HG03175 (cell line): ENCODE measurements around the gene MAP3K20.
"Not testable (repeated sequence)": the region's sequence is repeated elsewhere in the genome, so short reads cannot be mapped to it uniquely, and the experiment has no call there.

ENCODE experiments used
- ATAC-seq: cut with Tn5 transposase; IDR thresholded peaks from one replicate; pipeline ENCODE4 v1.9.1; 2021; ENCODE audit warnings: mild to moderate bottlenecking, moderate library complexity; ENCODE audit not compliant: unreplicated experiment

Gene MAP3K20

DNA sequence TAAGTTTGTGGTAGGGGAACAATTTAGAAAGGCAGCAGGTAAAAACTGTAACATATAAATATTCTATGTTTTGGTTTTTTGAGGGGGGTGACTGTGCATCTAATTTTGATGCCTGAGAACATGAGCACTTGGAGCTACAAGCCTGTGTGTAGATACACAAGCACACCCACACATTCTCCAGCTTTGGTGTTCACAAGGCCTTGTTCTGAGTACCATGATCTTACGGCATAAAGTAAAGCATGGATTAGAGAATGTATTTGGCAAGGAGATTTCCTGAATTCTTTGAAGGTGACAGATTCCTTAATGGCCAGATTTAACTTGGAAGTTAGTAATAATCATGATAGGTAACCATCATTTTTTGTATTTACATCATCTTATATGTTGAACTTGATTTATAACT is 42.7 kb downstream of the MAP3K20 start:
- no peak for ATAC-seq

DNA sequence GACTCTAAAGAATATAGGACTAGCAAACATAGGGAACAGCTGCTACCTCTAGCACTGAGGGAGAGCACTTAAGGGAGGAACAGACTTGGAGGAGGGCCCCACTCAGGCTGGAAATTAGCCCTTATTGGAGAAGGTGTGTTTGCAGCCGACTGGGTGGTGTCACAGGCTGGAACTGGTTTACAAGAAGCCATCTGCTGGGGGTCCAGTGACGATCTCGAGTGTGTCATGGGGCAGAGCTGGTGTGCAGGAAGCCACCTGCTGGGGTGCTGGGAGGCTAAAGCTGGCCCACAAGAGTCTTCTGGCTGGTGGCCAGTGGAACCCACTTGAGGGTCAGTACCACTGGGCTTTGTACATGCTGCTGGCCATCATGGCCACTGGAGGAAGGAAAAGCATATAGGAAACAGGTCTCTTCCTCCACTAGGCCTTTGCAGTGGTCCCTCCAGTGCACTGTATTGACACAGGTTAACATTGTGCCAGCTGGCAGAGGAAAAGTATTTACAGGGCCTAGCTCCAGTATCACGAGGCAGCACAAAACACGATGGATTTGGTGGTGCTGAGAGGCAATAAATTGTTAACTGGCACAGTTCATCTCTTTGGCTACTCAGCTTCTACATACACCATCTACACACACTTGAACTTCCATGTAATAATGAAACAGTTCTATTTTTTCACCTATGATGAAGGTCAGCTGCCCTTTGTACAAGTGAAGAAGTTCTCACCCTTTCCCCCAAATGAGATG is 43.6 kb downstream of the MAP3K20 start:
- ATAC-seq = no peak

DNA sequence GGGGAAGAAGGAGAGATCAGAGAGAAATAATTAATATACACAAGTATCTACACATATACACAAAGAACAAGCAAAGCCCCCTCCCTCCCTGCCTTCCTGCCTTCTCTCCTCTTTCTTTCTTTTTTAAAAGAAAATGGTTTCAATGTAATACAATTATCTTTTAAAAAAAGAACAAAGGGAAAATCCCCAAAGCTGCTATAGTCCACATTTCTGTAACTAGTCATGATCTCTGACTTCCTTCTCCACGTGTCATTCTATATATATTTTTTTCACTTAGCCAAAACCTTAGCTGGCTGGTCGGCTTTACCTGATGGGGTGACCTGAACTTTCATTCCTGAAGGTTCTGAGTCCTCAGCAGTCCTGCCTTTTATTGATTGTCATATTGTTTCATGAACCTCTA is 44.3 kb downstream of the MAP3K20 start:
- ATAC-seq = no peak

DNA sequence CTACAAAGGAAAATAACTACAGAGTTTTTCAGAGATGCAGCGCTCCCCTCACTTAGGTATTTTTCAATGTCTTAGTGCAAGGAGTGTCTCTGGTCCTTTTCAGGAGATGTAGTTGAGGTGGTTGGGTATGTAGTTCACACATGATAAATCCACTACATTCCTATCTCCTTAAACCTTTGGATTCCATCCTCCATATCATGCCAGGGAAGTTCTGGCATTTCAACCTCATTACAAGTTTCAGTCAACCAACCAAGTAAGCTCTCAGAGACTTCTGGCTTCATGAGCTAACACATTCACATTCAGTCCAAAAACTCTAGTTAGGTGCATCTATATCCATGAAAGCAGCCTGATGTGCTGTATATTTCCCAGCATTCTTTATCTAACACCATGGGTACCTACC is 47.3 kb downstream of the MAP3K20 start:
- ATAC-seq = no peak

DNA sequence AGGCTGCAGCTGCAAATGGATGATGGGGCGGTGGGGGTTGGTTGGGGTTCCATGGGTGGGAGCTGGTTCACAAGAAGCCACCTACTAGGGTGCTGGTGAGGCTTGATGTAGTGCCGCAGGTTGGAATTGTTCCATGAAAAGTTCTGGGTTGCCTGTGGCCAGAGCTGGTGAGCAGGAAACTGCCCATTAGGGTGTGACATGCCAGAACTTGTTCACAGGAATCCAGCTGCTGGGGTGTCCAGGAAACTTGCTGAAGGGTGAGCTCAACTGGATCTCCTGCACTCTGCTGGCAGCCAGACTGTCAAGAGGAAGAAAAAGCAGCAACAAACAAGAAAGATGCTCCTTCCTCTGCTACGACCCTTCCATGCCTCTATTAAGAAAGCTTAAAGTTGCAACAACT is 48.8 kb downstream of the MAP3K20 start:
- ATAC-seq = no peak

DNA sequence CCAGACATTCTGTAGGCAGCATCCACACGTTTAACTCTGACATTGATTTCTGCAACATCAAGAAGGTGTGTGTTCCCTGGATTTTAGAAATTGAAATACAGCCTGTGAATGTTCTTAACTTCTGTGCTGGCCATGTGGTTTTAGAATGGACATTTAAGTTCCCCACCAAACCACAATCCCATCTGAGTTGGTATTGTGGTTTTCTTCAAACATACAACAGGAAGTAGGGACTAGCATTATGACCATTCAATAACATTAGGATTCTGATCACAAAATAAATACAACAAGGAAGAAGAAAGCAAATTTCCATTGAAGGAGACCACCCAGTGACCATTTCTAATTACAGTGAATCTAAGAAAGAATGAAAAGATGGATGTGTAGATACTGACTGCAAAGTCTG is 51.2 kb downstream of the MAP3K20 start:
- ATAC-seq = no peak

DNA sequence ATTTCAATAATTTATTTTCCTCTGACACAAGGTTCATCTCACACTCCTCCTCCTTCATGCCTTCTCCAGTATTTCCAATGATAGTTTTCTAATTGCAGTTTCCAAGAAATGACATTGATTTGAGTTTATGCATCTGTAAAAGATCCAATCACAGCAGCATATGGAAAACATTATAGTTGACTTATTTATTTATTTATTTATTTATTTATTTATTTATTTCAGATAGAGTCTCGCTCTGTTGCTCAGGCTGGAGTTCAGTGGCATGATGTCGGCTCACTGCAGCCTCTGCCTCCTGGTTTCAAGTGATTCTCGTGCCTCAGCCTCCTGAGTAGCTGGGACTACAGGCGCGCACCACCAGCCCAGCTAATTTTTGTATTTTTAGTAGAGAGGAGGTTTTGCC is 52.5 kb downstream of the MAP3K20 start:
- not testable (repeated sequence) for ATAC-seq

DNA sequence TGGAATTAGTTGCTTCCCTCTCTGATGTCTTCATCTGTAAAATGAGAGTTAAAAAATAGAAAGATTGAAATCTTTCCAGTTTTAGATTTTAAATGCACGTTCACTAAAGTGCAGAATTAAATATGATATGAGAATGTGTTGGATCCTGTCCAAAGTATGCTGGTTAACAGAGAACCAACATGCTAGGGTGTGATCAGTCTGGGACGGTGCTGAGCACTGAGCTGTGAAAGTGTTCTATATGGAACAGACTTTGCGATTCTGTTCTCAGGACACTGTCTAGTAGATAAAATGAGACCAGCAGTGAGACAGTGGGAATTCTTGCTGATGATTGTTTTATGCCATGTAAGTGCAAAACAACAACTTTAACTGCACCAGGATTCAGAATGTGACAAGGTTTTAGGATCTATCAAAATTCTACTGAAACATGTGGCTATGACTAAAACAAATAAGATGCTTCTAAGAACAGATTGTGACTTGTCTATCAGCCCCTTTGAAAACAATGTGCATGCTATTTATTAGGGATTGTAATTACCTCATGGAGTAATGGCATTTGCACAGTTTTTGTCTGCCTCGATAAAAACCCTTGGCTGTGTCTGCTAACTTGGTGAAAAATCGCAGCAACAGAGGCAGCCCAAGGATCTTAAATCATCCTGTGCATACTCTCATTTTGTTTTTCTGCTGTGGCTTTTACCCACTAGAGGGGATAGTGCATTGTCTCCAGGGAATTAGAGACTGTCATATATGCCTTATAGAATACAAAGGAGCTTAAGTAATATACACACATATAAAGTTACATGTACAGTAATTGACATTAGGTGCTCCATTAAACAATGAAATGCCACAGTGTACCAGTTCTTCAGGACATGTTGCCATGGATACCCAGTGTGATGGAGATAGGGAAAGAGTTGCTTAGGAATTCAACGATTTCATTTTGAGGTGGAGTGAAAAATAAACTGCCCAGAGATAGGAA is 55.1 kb downstream of the MAP3K20 start:
- ATAC-seq = peak; percentile 56

DNA sequence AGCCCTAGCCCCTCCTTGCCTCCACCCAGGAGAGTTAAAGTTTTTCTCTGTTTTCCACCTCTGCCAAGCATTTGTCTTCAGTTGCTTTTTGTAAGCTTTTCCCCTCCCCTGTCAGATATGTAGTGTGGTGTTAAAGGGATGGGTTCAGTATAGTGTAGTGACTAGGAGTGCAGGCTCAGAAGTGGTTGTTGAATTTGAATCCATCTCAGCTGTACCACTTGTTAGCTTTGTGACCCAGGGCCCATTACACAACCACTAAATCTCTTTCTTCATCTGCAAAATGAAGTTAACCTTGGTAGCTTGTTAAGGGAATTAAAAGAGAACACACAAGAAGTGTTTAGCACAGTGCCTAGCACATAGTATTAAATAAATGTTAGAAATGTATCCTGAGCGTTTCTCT is 56.9 kb downstream of the MAP3K20 start:
- ATAC-seq = no peak

DNA sequence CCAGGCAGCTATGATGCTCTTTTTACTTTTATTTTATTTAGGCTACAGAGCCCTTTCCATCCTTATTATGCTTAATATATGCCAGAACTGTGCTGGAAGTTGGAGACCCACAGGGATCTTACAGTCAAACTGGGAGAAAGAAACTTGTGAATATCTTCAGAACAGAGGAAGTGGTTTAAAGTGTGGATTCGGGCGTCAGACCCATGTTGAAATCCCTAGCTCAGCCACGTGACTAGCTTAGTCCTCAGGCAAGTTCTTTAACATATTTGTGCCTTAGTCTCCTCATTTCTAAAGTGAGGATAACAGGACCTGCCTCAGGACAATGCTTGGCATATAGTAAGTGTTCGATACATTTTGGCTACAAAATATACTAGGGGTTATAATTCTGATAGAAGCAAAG is 59.1 kb downstream of the MAP3K20 start:
- no peak for ATAC-seq

DNA sequence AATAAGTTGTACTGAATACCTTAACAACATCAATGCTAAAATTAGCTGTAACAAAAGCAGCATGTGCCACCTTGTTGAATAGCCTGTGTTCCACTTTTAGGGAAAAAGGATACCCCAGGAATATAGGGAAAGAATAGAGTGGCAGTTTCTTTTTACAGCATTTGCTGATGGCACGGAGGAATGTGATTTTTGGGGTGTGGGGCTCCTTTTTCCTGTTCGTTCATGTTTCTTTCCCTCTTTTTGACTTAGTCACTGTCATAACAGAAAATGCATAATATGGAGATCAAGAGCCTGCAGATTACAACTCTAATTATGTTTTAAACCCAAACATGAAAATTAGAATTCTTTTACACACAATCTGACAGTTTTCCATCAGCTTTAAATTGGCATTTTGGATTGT is 60.4 kb downstream of the MAP3K20 start:
- ATAC-seq = no peak

DNA sequence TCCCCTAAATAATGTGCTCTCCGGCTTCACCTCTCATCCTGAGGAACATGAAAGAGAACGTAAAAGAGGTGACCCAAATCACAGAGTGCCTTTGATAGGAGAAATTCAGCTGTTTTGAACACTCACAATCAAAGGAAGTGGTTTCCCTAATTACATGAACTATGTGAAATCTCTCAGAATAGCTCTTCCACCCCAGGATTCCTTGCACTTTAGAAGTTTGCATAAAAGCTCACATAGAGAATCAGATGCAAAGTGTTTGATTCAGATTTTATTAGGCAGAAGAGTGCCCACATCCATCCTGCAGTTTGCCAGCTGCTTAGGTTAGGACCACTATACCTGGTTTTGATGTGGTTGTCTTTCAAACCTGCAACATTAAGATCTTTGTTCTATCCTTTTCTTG is 61.0 kb downstream of the MAP3K20 start:
- no peak for ATAC-seq

DNA sequence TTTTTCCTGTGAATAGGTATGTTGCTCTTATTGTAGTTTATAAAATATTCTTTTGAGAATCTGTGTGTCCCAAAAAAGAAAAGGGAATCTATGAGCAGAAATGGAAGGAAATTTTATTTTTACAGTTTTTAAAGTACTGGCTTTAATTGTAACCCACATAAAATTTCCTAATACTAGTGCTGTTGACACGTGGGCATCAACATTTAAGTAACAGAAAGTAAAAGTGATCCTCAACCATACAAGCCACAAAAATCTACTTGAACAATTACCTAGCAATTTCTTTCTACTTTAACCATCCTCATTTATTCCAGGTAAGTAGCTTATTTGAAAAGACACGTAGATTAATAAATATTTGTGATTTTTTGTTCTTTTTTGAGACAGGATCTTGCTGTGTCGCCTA is 62.0 kb downstream of the MAP3K20 start:
- no peak for ATAC-seq

DNA sequence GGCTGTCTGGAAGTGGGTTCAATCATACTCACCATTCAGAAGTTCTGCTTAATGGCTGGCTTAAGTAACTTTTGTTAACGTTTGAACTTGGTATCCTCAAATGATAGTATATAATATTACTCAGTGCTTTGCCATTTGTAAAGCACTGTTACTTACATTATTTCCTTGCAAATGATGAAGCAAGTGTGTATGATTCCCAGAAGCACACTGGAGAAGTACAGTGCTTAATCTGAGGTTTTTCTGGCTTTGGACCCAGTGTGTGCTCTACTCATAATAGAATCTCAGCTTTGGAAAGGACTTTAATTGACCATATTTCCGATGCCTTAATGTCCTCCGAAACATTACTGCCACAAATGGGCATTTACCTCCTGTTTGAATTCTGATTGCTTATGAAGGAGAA is 63.3 kb downstream of the MAP3K20 start:
- ATAC-seq = no peak

DNA sequence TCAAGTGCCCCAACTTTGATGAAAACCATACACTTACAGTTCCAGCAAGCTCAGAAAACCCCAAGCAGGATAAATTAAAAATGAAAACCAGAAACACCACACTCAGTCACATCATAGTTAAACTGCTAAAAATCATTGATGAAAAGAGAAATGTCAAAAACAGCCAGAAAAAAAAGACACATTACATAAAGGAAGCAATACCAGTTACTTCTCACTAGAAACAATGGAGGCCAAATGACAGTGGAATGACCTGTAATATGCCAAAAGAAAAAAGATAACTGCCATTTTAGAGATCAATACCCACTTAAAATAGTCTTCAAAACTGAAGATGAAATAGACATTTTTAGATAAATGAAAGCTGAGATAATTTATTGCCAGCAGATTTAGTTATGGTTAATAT is 66.0 kb downstream of the MAP3K20 start:
- no peak for ATAC-seq

DNA sequence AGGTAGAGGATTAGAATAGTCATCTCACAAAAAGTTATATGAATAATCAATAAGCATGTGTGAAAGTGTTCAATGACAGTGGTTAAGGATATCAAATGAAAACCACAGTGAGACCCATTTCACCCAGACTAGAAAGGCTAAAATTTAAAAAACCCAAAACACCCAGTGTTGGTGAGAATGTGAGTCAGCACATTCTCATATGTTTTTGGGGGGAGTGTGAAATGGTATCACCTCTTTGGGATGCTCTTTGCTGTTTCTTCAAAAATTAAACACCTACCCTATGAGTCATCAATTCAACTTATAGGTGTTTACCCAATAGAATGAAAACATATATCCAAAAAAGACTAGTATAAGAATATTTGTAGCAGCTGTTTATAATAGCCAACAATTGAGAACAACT is 69.8 kb downstream of the MAP3K20 start:
- no peak for ATAC-seq

DNA sequence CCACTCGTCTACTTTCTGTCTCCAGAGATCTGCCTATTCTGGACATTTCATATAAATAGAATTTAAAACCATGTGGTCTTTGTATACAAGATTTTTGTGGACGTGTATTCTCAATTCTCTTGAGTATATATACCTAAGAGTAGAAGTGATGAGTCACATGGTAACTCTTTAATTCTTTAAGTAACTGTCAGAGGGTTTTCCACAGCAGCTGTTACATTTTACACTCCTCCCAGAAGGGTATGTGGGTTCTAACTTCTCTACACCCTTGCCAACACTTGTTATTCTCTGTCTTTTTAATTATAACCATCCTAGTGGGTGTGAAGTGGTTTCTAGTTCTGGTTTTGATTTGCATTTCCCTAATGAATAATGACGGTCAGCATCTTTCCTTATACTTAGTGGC is 70.9 kb downstream of the MAP3K20 start:
- no peak for ATAC-seq

DNA sequence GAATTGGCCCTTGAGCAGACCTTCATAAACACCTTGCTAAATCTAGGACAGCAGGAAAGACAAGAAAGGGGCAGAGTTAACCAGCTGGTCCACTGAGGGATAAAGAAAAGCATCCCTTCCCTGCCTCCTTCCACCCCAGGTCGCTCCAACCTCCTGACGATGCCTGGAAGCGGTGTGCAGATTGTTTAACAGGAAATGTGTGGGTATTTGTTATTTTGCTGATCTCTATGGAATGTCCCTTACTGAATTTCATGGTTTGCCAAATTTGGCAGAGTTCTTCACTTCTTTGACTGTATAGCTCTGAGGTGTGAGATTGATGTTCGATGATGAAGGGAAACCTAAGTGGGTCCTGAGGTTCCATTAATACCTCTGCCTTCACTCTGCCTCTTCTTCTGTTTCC is 72.9 kb downstream of the MAP3K20 start:
- no peak for ATAC-seq

DNA sequence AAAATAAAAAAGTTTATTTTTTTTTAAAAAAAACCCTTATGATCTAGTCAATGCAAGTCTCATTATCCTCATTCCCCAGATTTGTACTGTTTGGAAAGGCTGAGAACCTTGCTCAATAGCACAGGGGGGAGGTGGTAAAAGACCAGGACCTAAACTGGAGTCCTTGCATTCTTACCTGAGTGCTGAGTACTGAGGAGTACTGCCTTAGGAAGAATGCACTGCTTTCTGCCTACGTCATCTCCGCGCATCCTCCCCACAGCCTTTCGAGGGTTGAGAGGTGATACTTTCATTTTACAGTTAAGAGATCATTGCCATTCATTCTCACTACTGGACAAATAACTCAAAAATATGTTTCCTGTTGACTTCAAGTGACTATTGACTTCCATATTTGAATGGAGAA is 73.8 kb downstream of the MAP3K20 start:
- ATAC-seq = peak; percentile 86

DNA sequence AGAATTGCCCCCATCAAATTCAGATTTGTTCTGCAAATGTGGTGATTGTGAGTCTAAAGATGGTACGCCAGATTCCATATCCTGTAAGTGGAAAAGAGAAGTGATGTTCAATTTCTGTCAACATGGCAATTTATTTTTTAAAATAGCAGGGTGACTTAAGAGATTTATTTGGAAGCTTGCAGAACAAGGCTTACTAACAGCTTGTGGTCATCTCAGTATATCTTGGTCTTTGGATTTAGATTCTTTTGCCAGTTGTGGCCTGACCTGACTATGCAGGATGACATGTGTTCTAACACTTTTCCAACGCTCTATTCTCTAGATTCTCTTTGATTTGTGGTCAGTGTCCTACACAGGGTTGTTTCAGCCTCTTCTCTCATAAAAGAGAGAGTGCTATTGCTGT is 74.4 kb downstream of the MAP3K20 start:
- ATAC-seq = no peak

DNA sequence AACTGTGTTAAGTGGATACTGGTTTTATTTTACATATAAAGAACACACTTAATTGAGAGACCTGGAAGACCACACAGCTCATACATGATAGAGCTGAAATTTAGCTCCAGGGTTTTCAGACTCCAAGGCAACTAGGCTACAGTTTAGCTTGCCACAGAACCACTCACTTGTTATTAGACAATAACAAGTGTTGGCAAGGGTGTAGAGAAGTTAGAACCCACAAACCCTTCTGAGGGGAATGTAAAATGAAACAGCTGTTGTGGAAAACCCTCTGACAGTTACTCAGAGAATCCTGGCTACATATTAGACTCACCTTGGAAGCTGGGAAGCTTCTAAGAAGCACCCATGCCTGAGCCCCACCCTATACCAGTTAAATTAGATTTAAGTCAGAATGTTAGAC is 75.3 kb downstream of the MAP3K20 start:
- ATAC-seq = no peak
